COR-L47 (cell line): Measurements from ENCODE around the gene FGF14.

Source experiments
- DNase-seq: peaks from one replicate; lab custom pipeline; 2025; lab: John Stamatoyannopoulos, UW

The FGF14 gene

GRCh38 chr13:102367836-102368235 lies 34.0 kb downstream of the FGF14 start:
- DNase-seq = no peak

GRCh38 chr13:102361113-102361512 lies 40.7 kb downstream of the FGF14 start:
- no peak for DNase-seq

DNA sequence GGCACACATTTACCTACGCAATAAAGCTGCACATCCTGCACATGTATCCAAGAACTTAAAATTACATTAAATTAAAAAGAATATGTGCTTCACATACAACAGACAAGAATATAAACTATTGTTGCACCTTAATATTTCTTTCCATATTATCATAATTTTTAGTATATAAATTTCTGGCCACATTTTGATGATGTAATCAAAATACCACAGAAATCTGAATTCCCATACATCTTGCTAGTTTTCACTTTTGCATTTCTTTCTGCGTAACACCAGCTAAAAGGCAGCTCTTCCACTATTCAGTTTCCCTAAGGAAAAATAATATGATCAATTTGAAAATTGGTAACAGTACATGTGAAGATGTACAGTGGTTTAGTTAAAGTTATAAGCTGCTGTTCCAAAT lies 42.6 kb downstream of the FGF14 start:
- no peak for DNase-seq

DNA sequence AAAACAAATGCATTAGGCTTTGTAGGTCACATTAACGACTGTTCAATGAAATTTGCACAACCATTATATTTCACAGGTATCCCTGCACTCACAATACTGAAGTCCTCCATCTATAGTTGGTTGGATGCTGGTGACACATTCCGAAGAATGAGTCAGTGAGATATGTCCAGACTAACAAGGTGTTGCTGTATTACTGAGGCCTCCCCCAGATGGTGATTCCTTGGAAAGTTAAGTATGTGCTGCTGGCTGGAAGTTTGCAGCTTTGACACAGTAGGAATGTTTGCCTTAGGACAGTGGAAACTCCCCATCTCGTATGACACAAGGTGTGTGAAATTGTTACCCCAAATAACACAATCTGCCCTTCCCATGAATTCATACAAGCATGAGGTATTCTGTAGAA lies 46.6 kb downstream of the FGF14 start:
- DNase-seq = no peak

GRCh38 chr13:102354011-102354410 lies 47.8 kb downstream of the FGF14 start:
- DNase-seq = no peak

- DNase-seq = no peak
Measured at GRCh38 chr13:102351521-102351920, 50.3 kb downstream of the FGF14 start.

DNA sequence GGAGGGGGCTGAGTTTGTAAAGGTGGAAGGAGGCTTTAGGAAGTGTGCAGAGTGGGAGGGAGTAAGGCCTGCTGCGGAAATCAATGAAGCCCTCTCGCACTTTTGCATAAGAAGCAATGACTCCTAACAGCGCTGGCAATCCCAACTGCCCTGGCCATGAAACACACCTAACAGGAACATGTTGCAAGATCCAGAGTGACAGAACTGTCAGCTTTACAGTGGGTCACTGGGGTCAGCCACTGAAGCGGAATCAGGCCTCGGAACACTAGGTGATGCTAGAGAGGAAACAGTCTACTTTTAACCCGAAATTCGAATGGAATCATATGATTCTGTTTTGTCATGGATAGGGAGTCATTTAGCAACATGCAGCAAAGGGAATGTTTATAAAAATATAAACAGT lies 54.4 kb downstream of the FGF14 start:
- DNase-seq = no peak

GRCh38 chr13:102346769-102347168 lies 55.1 kb downstream of the FGF14 start:
- DNase-seq = no peak

GRCh38 chr13:102344410-102344809 lies 57.4 kb downstream of the FGF14 start:
- DNase-seq = no peak

GRCh38 chr13:102333320-102334198 lies 68.3 kb downstream of the FGF14 start:
- peak; percentile 7 for DNase-seq

DNA sequence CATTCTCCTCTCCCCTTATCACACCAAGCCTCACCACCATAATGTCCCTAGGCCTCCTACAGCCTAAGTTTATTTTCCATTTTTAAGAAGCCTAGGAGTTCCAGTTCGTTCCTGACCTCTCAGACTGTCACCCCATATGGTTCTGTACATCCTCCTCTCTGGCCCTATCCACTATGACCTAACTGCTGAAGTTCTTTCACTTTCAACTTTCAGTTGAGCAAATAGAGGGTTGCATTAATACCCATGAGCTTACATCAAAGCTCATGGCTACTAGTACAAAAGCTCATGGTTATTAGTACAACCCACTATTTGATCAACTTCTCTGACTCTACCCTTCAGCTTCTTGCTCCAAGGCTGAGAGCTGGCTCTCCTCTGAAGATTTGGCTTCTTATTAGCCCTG lies 72.9 kb downstream of the FGF14 start:
- DNase-seq = no peak

GRCh38 chr13:102327119-102327617 lies 74.7 kb downstream of the FGF14 start:
- DNase-seq = no peak

GRCh38 chr13:102326381-102327118 lies 75.3 kb downstream of the FGF14 start:
- no peak for DNase-seq

DNA sequence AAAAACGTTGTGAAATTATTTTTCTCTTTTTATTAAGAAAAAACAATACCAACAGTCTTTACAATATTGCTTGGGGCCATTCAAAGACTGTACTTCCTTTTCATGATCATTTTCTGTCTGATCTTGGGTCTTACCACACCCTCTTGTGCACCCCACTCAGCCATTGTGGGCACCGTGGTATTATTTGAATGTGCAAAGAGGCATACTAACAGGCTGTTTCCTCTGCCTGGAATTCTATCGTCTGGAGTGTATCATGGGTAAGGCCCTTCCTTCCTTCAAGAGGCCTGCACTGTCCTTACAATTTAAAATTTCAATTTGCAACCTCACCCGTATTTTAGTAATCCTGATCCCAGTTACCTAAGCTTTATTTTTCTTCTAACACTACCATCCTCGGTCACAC lies 76.5 kb downstream of the FGF14 start:
- no peak for DNase-seq

GRCh38 chr13:102323505-102323904 lies 78.3 kb downstream of the FGF14 start:
- no peak for DNase-seq

DNA sequence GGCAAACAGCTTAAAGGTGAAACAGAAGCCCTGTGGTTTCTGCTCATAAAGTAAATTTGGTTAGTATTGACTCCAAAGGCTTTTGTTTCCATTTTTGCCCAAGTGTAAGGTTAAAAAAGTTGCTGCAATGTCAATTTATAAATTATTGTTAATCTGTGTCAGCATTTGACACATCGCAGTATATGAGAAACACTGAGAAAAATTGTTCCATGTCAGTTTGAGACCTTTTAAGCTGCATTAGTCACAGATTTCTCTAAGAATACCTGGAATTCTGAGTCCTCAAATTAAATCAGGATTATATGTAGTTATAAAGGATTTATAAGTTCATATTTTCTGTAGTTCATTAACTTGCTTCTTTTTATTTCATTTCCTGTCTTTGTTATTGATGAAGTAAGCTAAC lies 78.8 kb downstream of the FGF14 start:
- no peak for DNase-seq

GRCh38 chr13:102322211-102322610 lies 79.6 kb downstream of the FGF14 start:
- no peak for DNase-seq

GRCh38 chr13:102318233-102318632 lies 83.6 kb downstream of the FGF14 start:
- DNase-seq = no peak

GRCh38 chr13:102317593-102317992 lies 84.3 kb downstream of the FGF14 start:
- no peak for DNase-seq

GRCh38 chr13:102316732-102317131 lies 85.1 kb downstream of the FGF14 start:
- DNase-seq = no peak

DNA sequence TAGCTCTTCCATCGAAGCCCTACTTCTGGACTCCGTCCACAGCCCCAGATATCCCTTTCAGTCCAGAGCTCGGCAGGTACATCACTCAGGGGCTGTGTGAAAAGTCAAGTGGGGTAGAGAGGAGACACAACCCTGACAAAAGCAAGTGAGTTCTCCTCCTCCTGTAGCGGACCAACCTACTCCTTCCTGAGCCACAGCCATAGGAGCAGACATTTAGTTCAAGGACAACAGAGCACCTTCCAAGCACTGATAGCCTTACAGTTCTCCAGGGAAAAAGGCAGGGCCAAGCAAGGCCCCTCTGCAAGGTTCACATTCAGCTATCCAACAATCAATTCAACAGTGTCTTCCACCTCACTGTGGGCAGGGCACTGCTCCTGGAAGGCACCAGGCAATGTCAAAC lies 89.0 kb downstream of the FGF14 start:
- no peak for DNase-seq

DNA sequence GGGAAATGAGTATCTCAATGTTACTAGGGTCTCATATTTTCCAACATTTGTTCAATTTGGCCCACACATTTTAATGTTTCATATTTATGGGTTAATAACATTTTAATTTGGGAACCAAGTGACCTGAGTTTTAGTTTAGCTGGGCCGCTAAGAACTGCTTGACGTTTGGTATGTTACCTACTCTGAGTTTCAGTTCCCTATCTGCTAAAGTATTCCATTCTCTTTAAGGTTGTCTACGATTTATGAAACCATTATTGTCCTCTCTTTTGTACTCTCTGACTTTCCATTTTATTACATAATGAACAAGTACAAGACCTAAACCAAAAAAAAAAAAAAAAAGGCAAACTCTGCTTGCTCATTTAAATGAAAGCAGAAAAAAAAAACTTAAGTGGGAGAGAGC lies 89.9 kb downstream of the FGF14 start:
- DNase-seq = no peak

DNA sequence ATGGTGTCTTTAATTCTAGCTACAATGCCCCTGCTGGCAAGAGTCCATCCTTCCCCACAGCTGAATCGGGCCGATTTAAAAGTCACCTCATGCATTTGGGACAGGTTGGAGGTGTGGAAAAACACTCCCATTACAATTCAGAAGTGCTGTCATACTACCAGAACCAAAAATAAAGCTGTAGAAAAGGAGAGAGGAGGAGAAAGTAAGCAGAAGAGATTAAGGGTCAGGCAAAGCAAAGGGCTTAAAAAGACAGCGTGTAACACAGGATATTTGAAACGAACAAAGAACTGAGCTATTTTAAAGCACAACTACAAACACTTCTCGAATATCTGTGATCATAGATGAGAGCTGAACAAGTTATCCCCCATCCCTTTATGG lies 90.4 kb downstream of the FGF14 start:
- no peak for DNase-seq
